Osteoblast (primary cell): ENCODE results near the gene AKT1S1. TPM values are rescaled to one million over a fixed set of nuclear protein-coding genes. Genes with fewer than 3 reads are reported as not detected.

Experiments
- DNase-seq: peaks from one replicate; pipeline ENCODE4 v3.0.0; 2011; ENCODE audit warnings: low spot score, mixed read lengths; ENCODE audit not compliant: insufficient read length; ENCODE audit errors: missing footprints
- H2AFZ ChIP-seq: 2 replicates; pipeline ENCODE4 v1.6.0; 2011; ENCODE audit warnings: mild to moderate bottlenecking, low read length
- H3K27ac ChIP-seq: 2 replicates; pipeline ENCODE4 v1.5.1; 2011; ENCODE audit warnings: mild to moderate bottlenecking, low read depth, low read length, moderate library complexity
- H3K27me3 ChIP-seq: 2 replicates; pipeline ENCODE4 v1.6.0; 2012; ENCODE audit warnings: mild to moderate bottlenecking, control low read depth, inconsistent platforms, low read length, moderate library complexity; ENCODE audit not compliant: insufficient read depth
- H3K36me3 ChIP-seq: 2 replicates; pipeline ENCODE4 v1.5.1; 2011; ENCODE audit warnings: mild to moderate bottlenecking, low read length, control low read depth, moderate library complexity; ENCODE audit not compliant: insufficient read depth
- H3K4me1 ChIP-seq: 2 replicates; pipeline ENCODE4 v1.5.1; 2011; ENCODE audit warnings: mild to moderate bottlenecking, low read length, control low read depth, moderate library complexity; ENCODE audit not compliant: insufficient read depth
- H3K4me2 ChIP-seq: 2 replicates; pipeline ENCODE4 v1.6.0; 2011; ENCODE audit warnings: mild to moderate bottlenecking, low read length; ENCODE audit not compliant: insufficient read depth
- H3K4me3 ChIP-seq: fragments of 200-600 bp; sonication (generic); 3 replicates; pipeline ENCODE4 v1.5.1; 2012; ENCODE audit warnings: mild to moderate bottlenecking, low read length, inconsistent platforms; ENCODE audit not compliant: insufficient read depth
- H3K79me2 ChIP-seq: 2 replicates; pipeline ENCODE4 v1.6.0; 2012; ENCODE audit warnings: mild to moderate bottlenecking, low read length, control low read depth, inconsistent platforms; ENCODE audit not compliant: insufficient read depth
- H3K9me3 ChIP-seq: 2 replicates; pipeline ENCODE4 v1.5.1; 2011; ENCODE audit warnings: low read depth, low read length, control low read depth
- H4K20me1 ChIP-seq: 2 replicates; pipeline ENCODE4 v1.6.0; 2012; ENCODE audit warnings: mild to moderate bottlenecking, low read length, control low read depth; ENCODE audit not compliant: insufficient read depth
- CTCF ChIP-seq: IDR thresholded peaks from 2 replicates; pipeline ENCODE4 v1.5.1; 2011; ENCODE audit warnings: mild to moderate bottlenecking, low read depth, low read length, moderate library complexity; ENCODE audit errors: extremely low read depth
- total RNA-seq: library from RNA; depleted of rRNA; stranded (reverse); fragments of >200 nt; gene quantifications from 2 replicates; pipeline ENCODE4 v1.2.3, GENCODE V29; 2012

Gene AKT1S1
- total RNA-seq, 1 donor = 13.4 TPM

GRCh38 chr19:49908480-49909420 is 31.6 kb upstream of the AKT1S1 start:
- Histone ChIP-seq H3K9me3 (no peaks in the 10 kb centered on the region), H4K20me1 (peaks cover 29% of the 10 kb centered on the region), H3K4me1 (peaks cover 3% of the 10 kb centered on the region), H3K4me3 (no peak overlapping the region), H3K27me3 (no peaks in the 10 kb centered on the region), H3K36me3 (peaks cover 38% of the 10 kb centered on the region), H2AFZ (no peak overlapping the region), H3K79me2 (peaks cover 18% of the 10 kb centered on the region), H3K4me2 (no peak overlapping the region), H3K27ac (no peak overlapping the region)
- DNase-seq = peak; percentile 29
- TF ChIP-seq CTCF = no peak

- Histone ChIP-seq H3K27me3 (no peaks in the 10 kb centered on the region), H2AFZ (no peak overlapping the region), H3K27ac (no peak overlapping the region), H3K4me3 (no peak overlapping the region), H3K36me3 (peaks cover 30% of the 10 kb centered on the region), H3K4me1 (peaks cover 3% of the 10 kb centered on the region), H4K20me1 (peaks cover 24% of the 10 kb centered on the region), H3K79me2 (peaks cover 11% of the 10 kb centered on the region), H3K4me2 (no peak overlapping the region), H3K9me3 (no peaks in the 10 kb centered on the region)
- no peak for TF ChIP-seq CTCF
- DNase-seq = peak; percentile 38
Measured at GRCh38 chr19:49907745-49908446, 30.7 kb upstream of the AKT1S1 start.

GRCh38 chr19:49906879-49907564 is 29.9 kb upstream of the AKT1S1 start:
- Histone ChIP-seq H3K4me3 (no peak overlapping the region), H3K36me3 (peaks cover 26% of the 10 kb centered on the region), H3K79me2 (peaks cover 8% of the 10 kb centered on the region), H4K20me1 (peaks cover 24% of the 10 kb centered on the region), H3K4me1 (peaks cover 3% of the 10 kb centered on the region), H3K27ac (no peak overlapping the region), H3K27me3 (no peaks in the 10 kb centered on the region), H2AFZ (no peak overlapping the region), H3K9me3 (no peaks in the 10 kb centered on the region), H3K4me2 (no peak overlapping the region)
- TF ChIP-seq CTCF = no peak
- peak; percentile 27 for DNase-seq
